HTR-8/SVneo (cell line): Measurements from ENCODE around the gene TNPO3.
A peak's percentile ranks its signal among the peaks of the same experiment; 100 is the strongest.
"Not testable (repeated sequence)": the region's sequence is repeated elsewhere in the genome, so short reads cannot be mapped to it uniquely, and the experiment has no call there.

Experiments used
- DNase-seq: peaks from one replicate; pipeline ENCODE4 v3.0.0; 2011; ENCODE audit warnings: low spot score, mixed read lengths; ENCODE audit not compliant: insufficient read length
- FAIRE-seq: peaks from 2 replicates; lab custom pipeline; 2011; peaks lifted over from hg19 to GRCh38; lab: Jason Lieb, UNC

TNPO3 gene

DNA sequence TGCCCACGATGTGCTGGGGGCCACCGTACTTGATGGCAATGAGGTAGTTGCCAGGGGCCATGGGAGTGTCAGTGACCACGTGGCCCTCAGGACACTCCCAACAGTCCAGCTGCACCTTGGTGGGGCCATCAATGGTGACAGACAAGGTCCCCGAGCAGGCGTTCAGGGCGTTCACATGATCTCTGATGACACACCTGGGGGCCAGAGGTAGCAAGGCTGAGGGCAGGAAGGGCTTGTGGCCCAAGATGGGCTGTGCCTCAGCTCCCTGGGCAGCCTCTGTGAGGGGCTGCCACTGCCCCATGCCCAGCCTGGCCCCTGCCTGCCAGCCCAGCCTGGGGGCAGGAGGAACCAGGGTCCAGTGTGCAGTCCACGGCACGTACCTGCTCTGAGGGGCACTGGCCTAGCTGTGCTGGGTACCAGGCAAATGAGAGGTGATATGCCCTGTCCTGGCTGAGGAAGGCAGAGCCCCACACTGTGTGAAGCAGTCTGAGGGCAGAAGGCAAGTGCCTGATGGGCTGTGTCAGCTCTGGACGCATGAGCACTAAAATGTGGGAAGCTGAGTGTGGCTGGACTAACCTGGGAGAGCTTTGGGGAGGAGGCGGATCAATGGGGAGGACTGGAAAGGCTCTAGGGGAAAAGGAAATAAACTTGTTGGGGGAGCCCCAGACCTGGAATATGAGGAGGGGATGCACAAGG, 140.9 kb downstream of the TNPO3 start:
- DNase-seq (no peak), FAIRE-seq (no peak)

DNA sequence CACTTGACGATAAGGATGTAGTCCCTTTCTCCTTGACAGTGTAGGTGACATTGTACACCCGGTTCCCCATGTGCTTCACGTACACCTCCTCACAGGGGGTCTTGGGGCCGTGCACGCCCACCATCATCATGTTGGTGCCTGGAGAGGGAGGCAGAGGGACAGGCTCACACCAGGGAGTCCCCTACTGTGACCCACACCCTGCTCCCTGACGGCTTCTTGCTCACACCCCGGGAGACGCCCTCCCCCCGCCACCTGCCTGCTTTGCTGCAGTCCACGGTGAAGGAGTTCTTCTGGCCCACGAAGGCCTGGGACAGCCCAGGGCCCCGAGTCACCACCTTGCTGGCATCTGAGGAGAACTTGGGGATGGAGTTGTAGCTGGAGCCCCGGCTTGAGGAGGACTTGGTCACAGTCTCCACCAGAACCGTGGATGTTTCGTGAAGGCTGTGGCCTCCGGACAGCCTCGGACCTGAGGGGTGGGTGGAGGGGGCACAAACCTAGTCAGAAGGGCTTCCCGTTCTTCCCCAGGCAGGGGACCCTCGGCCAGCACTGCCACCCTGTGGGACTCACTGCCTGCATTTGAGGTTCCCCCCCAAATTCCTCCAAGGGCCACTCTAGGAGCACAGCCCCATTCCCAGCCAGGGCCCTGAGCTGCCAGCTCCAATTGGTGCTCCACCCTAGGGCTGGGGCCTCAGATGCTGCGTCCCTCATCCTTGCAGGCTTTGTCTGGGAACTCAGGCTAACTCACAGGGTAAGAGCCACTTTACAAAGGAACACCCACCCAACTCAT, 142.0 kb downstream of the TNPO3 start:
- peak; percentile 68 for FAIRE-seq
- not testable (repeated sequence) for DNase-seq

DNA sequence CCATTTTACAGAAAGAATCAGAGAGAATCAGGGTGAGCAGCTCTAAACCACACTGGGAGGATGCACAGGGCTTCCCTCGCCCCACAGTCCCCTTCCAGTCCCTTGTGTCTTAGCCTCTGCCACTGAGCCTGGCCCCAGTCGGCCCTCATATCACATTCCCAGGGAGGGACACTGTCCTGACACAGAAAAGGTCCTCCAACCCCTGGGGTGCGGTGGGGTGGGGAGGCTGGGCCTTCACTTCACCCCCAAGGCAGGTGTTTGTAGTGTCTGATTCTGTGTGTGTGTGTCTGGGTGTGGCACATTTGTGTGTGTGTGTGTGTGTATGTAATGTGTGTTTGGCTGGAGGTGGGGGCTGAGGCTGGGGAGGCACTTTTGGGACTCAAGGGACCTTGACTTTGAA, 142.6 kb downstream of the TNPO3 start:
- DNase-seq: no peak
- no peak for FAIRE-seq

DNA sequence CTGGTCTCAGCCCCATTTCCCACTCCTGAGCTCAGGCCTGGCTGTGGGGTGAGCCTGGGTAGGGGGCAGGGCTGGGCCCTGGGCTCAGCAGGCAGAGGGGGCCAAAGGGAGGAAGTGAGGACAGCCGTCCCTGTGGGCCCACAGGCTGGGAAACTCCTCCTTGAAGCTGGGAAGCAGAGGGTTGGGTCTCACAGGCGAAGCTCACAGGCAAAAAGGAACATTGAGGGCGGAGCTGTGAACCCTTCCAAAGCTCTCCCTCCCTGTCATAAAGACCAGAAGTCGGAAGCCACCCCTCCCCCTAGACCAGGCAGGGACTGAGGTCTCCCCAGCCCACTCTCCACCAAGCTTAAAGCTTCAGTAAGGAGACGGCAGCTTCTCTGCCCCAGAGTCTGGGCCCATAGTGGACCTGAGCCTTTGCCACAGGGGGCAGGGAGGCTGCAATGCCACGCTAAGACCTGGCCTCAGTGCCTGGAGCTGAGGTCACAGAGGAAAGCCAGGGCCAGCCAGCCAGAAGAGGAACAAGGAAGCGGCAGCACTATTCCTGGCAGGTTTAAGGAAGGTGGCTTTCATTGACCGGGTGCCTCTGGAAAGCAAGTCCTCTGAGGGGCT, 143.4 kb downstream of the TNPO3 start:
- FAIRE-seq: no peak
- DNase-seq: no peak

DNA sequence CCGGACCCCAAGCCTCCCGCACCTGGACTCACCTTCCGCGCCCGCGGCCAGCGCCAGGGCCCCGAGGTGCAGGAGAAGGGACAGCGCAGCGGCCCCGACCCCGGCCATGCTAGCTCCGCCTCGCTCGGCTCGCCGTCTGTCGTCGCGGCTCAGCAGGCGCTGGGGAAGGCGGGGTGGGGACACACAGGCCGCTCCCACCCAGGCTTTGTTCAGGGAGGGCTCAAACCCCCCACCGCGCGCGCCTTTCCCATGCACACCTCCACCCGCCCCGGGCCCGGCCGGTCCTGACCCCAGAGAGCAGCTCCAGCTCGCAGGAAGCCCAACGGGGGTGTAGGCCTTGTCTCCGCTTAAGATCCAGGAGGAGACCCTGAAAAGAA, 144.4 kb downstream of the TNPO3 start, which contains the start of gene KCP:
Gene KCP, minus strand, starts transcription at position 141 of the 377 bp plus-strand sequence. Its CDS starts 33 bp downstream, at position 108.
- DNase-seq: no peak

DNA sequence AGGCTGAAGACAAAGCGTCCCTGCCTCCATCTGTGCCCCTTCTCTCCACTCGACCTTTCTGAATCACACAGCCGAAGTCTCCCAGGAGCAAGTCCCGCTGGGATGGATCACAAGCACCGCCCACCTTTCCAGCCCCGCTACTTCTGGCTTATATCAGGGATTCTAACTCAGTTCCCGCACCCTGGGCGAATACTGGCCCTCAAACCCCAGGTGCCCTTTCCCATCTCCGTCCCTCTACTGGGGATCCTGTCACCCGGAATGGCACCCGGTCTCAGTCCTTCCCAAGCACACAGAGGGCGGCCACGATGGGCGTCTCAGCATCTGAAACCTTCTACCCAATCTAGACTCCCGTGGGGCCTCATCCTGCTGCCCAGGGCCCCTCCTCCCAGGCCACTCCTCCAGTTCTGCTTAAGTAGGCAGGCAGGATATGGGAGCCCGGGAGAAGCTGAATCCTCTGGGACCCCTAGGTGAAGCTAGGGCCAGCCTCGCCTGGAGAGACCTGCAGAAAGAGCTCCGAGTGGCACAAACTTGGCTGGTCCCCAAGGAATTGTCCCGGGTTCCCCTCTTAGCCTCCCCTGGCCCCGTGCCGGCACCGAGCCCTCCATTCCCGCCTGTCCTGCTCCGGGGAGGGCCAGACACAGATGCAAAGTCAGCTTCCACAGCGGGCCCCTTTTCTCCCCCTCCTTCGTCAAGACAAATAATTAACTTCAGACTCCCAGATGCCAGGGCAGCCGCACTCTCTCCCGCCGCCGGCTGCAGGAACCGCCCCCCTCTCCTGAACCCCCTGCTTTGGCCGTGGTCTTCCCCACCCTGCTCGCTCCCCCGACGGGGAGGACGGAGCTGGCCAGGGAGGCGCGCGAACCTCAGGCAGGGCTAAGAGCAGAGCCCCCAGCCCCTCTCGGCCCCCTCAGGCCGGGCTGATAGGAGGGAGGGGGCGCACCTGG, 145.0 kb downstream of the TNPO3 start:
- FAIRE-seq (no peak), DNase-seq (no peak)

More for the DNA sequence above, 144.4 kb downstream of the TNPO3 start, which contains the start of gene KCP:
- no peak for FAIRE-seq

DNA sequence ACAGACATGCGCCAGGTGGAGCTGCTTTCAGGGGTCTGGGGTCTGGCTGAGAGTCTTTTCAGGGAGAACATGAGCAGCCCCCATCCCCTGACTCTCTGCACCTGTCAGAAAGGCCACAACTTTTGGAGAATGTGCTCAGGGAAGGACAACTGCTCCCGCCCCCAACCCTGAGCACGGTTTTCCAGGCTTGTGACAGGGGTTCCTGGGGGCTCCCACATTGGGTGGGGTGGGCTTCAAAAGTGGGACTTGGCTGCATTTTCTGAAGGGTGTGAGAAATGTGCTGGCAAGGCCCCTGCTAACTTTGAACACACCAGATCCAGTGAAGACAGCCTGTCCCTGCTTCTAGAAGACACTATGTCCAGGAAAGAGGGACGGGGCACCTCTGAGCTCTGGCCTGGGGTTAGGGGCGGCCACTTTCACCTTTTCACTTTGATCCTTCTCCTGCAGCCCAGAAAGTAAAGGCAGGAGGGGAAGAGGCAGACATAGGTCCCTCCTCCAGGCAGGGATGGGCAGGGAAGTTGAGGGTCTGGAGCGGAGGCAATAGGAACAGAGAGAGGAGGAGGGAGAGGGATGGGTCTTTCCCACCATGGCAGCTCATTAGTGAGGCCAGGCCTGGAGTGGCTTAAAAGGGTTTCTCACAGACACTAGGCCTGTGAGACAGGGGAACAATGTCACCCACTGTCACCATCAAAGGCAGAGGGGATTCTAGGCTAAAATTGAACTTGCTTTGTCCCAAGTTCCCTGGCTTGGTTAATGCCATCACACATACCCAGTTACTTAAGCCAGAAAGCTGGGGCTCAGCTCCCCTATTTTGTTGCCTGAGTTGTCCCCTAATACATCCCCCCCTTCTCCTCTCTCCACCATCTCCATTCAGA, 145.9 kb downstream of the TNPO3 start:
- FAIRE-seq: no peak
- no peak for DNase-seq

DNA sequence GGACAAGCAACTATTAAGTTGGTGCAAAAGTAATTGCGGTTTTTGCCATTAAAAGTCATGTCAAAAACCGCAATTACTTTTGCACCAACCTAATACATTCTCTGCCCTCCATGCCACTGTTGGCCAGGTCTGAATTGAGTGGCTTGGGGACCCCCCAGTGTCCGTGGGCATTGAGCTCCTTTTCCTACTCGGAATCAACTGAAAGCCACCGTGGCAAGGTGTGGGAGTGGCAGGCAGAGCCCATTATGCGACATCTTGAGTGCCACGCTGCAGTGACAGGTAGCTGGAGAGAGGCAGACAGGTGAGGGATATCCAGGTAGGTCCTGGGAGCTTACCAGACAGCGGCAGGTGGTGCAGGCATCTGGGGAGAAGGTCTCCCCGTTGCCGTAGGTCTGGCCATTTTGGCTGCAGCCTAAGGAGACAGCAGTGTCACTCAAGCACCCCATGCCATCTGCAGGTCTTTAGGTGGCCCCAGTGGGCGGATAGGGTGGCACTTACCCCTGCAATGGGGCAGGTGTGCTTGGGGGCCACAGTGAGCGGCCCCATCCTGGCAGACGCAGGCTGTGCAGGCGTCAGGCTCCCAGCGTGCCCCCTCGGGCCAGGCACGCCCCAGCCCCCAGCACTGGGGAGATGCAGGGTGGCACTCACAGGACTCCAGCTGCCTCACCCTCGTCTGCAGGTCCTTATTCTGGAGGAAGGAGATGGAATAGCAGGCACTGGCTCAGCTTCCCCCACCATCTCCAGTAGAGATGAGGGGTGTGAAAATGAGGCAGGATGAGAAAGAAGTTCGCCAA, 147.9 kb downstream of the TNPO3 start:
- DNase-seq (no peak), FAIRE-seq (no peak)

DNA sequence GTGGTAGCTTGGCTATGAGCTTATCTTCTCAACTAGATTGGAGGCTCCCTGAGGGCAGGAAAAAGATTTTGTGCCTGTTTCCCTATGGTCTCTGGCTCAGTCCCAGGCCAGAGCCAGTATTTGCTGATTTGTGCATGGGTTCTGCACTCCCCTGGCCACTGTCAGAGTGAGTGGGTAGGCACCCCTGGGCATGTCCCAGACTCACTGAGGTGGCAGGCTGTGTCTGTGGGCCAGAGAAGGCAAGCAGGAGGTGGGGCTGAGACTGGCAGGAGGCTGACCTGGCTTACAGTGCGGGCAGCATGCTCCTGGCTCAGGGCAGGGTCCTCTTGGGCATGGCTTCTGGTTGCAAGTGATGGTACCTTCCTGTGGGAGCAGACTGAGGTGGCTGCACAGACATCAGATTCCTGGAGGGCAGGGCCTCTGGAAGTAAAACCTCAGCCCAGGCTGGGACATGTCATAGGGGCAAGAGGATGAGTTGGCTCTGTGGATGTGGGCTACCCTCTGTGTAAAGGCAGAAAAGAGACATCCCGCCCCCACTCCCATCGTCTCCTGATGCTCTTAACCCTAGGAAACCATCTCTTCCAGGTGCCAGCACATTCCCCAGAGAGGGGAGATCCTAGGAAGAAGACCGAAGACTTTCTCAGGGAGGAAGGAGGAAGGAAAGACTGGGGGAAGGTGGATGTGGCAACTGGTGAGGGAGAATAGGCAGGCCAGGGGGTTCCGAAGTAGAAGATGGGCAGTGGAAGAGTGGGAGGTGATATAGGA, 148.7 kb downstream of the TNPO3 start:
- no peak for FAIRE-seq
- no peak for DNase-seq

DNA sequence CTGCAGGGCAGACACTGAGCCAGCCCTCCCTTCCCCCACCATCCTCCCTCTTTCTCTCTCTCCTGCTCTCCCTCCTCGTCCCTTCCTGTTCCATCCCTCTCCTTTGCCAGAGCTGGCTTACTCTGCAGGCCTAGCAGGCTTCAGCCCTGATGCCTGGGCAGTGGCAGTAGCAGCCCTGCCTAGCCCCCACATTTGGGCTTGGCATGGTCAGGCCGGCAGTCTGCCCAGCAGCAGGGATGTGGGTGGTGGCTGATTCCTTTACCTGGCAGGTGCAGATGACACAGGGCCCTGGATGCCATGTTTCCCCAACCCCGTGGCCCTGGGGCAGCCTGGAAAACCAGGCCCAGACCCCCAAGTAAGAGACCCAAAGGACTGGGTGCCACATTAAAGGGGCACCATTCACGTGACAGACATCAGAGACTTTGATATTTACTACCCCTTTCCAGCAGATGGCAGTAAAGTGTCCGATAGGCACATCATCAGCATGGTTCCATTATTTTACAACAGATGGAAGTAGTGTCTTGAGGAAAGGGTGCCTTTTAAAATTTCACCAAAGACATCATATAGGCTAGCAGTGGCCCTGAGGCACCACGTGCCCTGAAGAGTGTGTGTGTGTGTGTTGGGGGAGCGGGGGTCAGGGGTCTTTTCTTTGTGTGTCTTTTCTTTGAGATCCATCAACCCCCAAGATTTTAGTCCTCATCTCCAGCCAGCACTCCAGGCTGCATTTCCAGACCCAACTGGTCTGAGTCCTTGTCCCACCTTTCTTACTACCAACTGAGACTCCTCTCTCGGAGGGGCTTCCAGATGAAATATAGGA, 150.3 kb downstream of the TNPO3 start:
- DNase-seq: peak; percentile 71

More for the DNA sequence above, 150.3 kb downstream of the TNPO3 start:
- no peak for FAIRE-seq
